ENCODE data around the gene DIO2. TPM values are rescaled to one million over a fixed set of nuclear protein-coding genes. Genes with fewer than 3 reads are reported as not detected.
A peak's percentile ranks its signal among the peaks of the same experiment; 100 is the strongest.

The DIO2 gene
- total RNA-seq, 1 experiment from 2014 or later, result 2.0 TPM

- peak; percentile 81 for DNase-seq
- ATAC-seq, result peak; percentile 33; the same call in 1 of the 2 replicates
- Histone ChIP-seq H3F3A (ENCODE audit: low read length, unreplicated experiment) (no peaks in the 10 kb centered on the region), H3K79me2 (ENCODE audit: low read length) (no peaks in the 10 kb centered on the region), H3K4me2 (ENCODE audit: low read length) (no peak overlapping the region), H3K4me3 (ENCODE audit: low read length) (no peak overlapping the region), H4K20me1 (ENCODE audit: low read length) (no peaks in the 10 kb centered on the region), H3K27me3 (ENCODE audit: low read length) (no peaks in the 10 kb centered on the region), H3K4me1 (ENCODE audit: insufficient read depth, low read length) (peaks cover 31% of the 10 kb centered on the region), H3K9ac (ENCODE audit: low read length) (no peak overlapping the region), H3K27ac (ENCODE audit: low read length) (peak overlapping the region; percentile 28), H3K9me3 (ENCODE audit: low read length) (no peaks in the 10 kb centered on the region), H2AFZ (ENCODE audit: low read length) (peak overlapping the region; percentile 51; the same call in 1 of the 2 replicates), H3K9me2 (replicated peaks; ENCODE audit: low read length) (no peaks in the 10 kb centered on the region), H3K36me3 (ENCODE audit: low read depth, low read length) (no peaks in the 10 kb centered on the region)
- ChIA-PET POLR2A (ENCODE audit: unreplicated experiment) (no interaction called here), CTCF (interaction anchor here (0.6 kb wide), 1 partner anchor 404 kb away, joined by 3 read pairs; no protein-coding TSS in a partner anchor)
- no TSS peak for BruUV-seq (replicated peaks)
- TF ChIP-seq EZH2phosphoT487 (IDR thresholded peaks at IDR 0.05; ENCODE audit: borderline replicate concordance, low read length) (no peak), CTCF (conservative IDR thresholded peaks at IDR 0.05; ENCODE audit: low read depth, low read length) (peak; percentile 88), EZH2 (IDR thresholded peaks at IDR 0.05; ENCODE audit: low read length, unreplicated experiment) (no peak)
- intact Hi-C loops (cut with micrococcal nuclease), result loop anchor here (1.0 to 10.0 kb wide), 4 partner anchors 141 to 637 kb away; no protein-coding TSS in a partner anchor
Observed at GRCh38 chr14:80213602-80214001, 2.3 kb upstream of the DIO2 start.

DNA sequence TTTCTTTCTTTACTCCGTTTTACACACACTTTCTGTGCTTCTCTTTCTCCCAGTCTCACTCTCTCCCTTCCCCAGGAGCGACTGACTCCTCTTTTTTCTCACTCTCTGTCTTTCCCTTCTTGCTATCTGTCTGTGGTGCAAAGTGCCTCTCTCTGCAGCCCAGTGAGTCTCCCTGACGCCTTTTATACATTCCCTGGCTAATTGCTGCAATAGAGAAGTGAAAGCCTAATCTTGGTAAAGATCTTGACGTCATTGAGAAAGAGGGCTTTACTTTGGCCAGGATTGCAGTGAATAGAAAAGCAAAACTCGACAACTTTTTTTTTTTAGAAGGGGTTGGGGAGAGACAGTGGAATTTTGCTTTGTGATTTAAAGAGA, 706 bp upstream of the DIO2 start:
- no peaks in the 10 kb centered on the region for H3K36me3 ChIP-seq (ENCODE audit: low read depth, low read length)
- POLR2A ChIA-PET (ENCODE audit: unreplicated experiment), result no interaction called here
- intact Hi-C loops (cut with micrococcal nuclease), result loop anchor here (2.0 to 10.0 kb wide), 2 partner anchors 143 to 155 kb away; no protein-coding TSS in a partner anchor
- CTCF ChIA-PET, result no interaction called here
- TF ChIP-seq EZH2 (IDR thresholded peaks at IDR 0.05; ENCODE audit: low read length, unreplicated experiment) (no peak), CTCF (conservative IDR thresholded peaks at IDR 0.05; ENCODE audit: low read depth, low read length) (no peak), EZH2phosphoT487 (IDR thresholded peaks at IDR 0.05; ENCODE audit: borderline replicate concordance, low read length) (no peak)
- H3K9me3 ChIP-seq (ENCODE audit: low read length), result no peaks in the 10 kb centered on the region
- DNase-seq (no peak), ATAC-seq (no peak)
- H3K9me2 ChIP-seq (replicated peaks; ENCODE audit: low read length), result no peaks in the 10 kb centered on the region
- H3K27me3 ChIP-seq (ENCODE audit: low read length), result no peaks in the 10 kb centered on the region
- H3K4me1 ChIP-seq (ENCODE audit: insufficient read depth, low read length), result peaks cover 27% of the 10 kb centered on the region
- H3K4me2 ChIP-seq (ENCODE audit: low read length), result peak overlapping the region; percentile 56
- H3F3A ChIP-seq (ENCODE audit: low read length, unreplicated experiment), result no peaks in the 10 kb centered on the region
- no peak overlapping the region for H3K27ac ChIP-seq (ENCODE audit: low read length)
- H3K9ac ChIP-seq (ENCODE audit: low read length), result peak overlapping the region; percentile 25; the same call in 1 of the 2 replicates
- H2AFZ ChIP-seq (ENCODE audit: low read length), result peak overlapping the region; percentile 59
- peak overlapping the region; percentile 46 for H3K4me3 ChIP-seq (ENCODE audit: low read length)
- no peaks in the 10 kb centered on the region for H3K79me2 ChIP-seq (ENCODE audit: low read length)
- no peaks in the 10 kb centered on the region for H4K20me1 ChIP-seq (ENCODE audit: low read length)
- BruUV-seq (replicated peaks), result no TSS peak

DNA sequence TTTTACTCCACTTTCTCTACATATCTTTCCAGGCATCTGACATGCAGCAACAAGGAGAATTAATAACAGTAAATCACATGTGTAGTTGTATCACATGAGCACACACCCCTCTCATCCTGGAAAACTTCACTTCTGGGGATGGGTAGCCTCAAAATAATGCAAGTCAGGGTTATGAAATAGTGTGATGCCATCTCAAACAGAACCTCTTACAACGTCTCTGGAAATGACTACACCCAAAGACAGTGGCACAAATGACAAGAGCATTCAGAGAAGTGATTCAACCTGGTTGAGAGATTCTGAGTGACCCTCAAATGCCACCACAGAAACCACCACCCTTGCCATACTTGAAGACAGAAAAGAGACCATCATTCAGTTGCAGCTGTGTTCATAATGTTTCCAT, 2.8 kb downstream of the DIO2 start:
- Histone ChIP-seq H3K4me1 (ENCODE audit: insufficient read depth, low read length) (no peaks in the 10 kb centered on the region), H3K79me2 (ENCODE audit: low read length) (no peaks in the 10 kb centered on the region), H3K36me3 (ENCODE audit: low read depth, low read length) (no peaks in the 10 kb centered on the region), H3K4me2 (ENCODE audit: low read length) (no peak overlapping the region), H3F3A (ENCODE audit: low read length, unreplicated experiment) (no peaks in the 10 kb centered on the region), H3K9me2 (replicated peaks; ENCODE audit: low read length) (no peaks in the 10 kb centered on the region), H3K27ac (ENCODE audit: low read length) (no peak overlapping the region), H3K4me3 (ENCODE audit: low read length) (no peak overlapping the region), H3K27me3 (ENCODE audit: low read length) (no peaks in the 10 kb centered on the region), H3K9ac (ENCODE audit: low read length) (no peak overlapping the region), H2AFZ (ENCODE audit: low read length) (no peak overlapping the region), H4K20me1 (ENCODE audit: low read length) (no peaks in the 10 kb centered on the region), H3K9me3 (ENCODE audit: low read length) (no peaks in the 10 kb centered on the region)
- ATAC-seq (no peak), DNase-seq (no peak)
- CTCF ChIA-PET, result no interaction called here
- intact Hi-C loops (cut with micrococcal nuclease), result no loop called here
- BruUV-seq (replicated peaks), result no TSS peak
- no peak for TF ChIP-seq EZH2 (IDR thresholded peaks at IDR 0.05; ENCODE audit: low read length, unreplicated experiment)
- no peak for TF ChIP-seq EZH2phosphoT487 (IDR thresholded peaks at IDR 0.05; ENCODE audit: borderline replicate concordance, low read length)
- no peak for TF ChIP-seq CTCF (conservative IDR thresholded peaks at IDR 0.05; ENCODE audit: low read depth, low read length)
- POLR2A ChIA-PET (ENCODE audit: unreplicated experiment), result no interaction called here

All from PC-3 (cell line).